Measurements from ENCODE around the gene LRPAP1. TPM values are rescaled to one million over a fixed set of nuclear protein-coding genes. Genes with fewer than 3 reads are reported as not detected.

LRPAP1 gene
- total and polyA plus RNA-seq, 2 donors (not counting 1 experiment from before 2014, with no cell fraction given) = 64.6 to 86.8 TPM

- no peak overlapping the region for H2AFZ ChIP-seq (ENCODE audit: insufficient read depth, low read depth, low read length, poor library complexity, severe bottlenecking)
- ATAC-seq (ENCODE audit: low read depth) (no peak), DNase-seq (no peak)
- H3K4me3 ChIP-seq (ENCODE audit: control extremely low read depth in 1 of 5, extremely low read depth in 1 of 5, insufficient read depth in 1 of 5, low read depth in 2 of 5, low read length in 4 of 5) = no peak overlapping the region
- Mint-ChIP-seq H3K4me3 (no peak overlapping the region), H3K9me3 (ENCODE audit: insufficient read depth) (no peaks in the 10 kb centered on the region), H3K4me1 (peaks cover 1% of the 10 kb centered on the region), H3K27me3 (no peaks in the 10 kb centered on the region), H3K27ac (peak overlapping the region; percentile 34)
- peaks cover 10% of the 10 kb centered on the region for H3K79me2 ChIP-seq (ENCODE audit: control insufficient read depth, insufficient read depth, low read length)
- no peaks in the 10 kb centered on the region for H3K9me3 ChIP-seq (ENCODE audit: control extremely low read depth in 1 of 3, control insufficient read depth in 2 of 3, insufficient read depth in 1 of 3, low read length in 2 of 3)
- no peak overlapping the region for H3K4me2 ChIP-seq (replicated peaks; ENCODE audit: low read depth, low read length, poor library complexity, severe bottlenecking)
- no peaks in the 10 kb centered on the region for H3K27me3 ChIP-seq (replicated peaks in 1 of 4; ENCODE audit: control extremely low read depth in 1 of 4, control insufficient read depth in 3 of 4, insufficient read depth in 4 of 4, low read length in 3 of 4)
- POLR2A ChIA-PET = no interaction called here
- no peak overlapping the region for H3K27ac ChIP-seq (ENCODE audit: low read length in 2 of 2)
- H3K4me1 ChIP-seq (ENCODE audit: control insufficient read depth in 2 of 2, insufficient read depth in 2 of 2, low read length in 2 of 2) = no peaks in the 10 kb centered on the region
- H4K20me1 ChIP-seq (ENCODE audit: control insufficient read depth, insufficient read depth, low read length, poor library complexity, severe bottlenecking) = peaks cover 52% of the 10 kb centered on the region
- H3K9ac ChIP-seq (ENCODE audit: low read length) = no peak overlapping the region
- TF ChIP-seq CTCF (IDR thresholded peaks at IDR 0.05) (no peak), EZH2 (IDR thresholded peaks at IDR 0.05; ENCODE audit: borderline replicate concordance, insufficient read depth, low read depth, low read length, poor library complexity, severe bottlenecking) (no peak)
- intact Hi-C loops (cut with micrococcal nuclease) = no loop called here
- 89% methylated on average over 16 of the region's 24 CpGs for WGBS (ENCODE audit: insufficient coverage)
- peaks cover 0 to 22% of the 10 kb centered on the region in 2 experiments for H3K36me3 ChIP-seq (replicated peaks in 1 of 2; ENCODE audit: control extremely low read depth in 1 of 2, control insufficient read depth in 1 of 2, extremely low read depth in 1 of 2, insufficient read depth in 2 of 2, low read length in 1 of 2)
- CTCF ChIA-PET = no interaction called here
Observed at GRCh38 chr4:3501126-3501824, 30.9 kb downstream of the LRPAP1 start.

- H4K20me1 ChIP-seq (ENCODE audit: control insufficient read depth, insufficient read depth, low read length, poor library complexity, severe bottlenecking) = peaks cover 48% of the 10 kb centered on the region
- no peaks in the 10 kb centered on the region for H3K9me3 Mint-ChIP-seq (ENCODE audit: insufficient read depth)
- CTCF ChIA-PET = no interaction called here
- ATAC-seq (ENCODE audit: low read depth) = no peak
- H3K4me3 Mint-ChIP-seq = no peak overlapping the region
- H3K4me1 Mint-ChIP-seq = peaks cover 1% of the 10 kb centered on the region
- H3K36me3 ChIP-seq (replicated peaks in 1 of 2; ENCODE audit: control extremely low read depth in 1 of 2, control insufficient read depth in 1 of 2, extremely low read depth in 1 of 2, insufficient read depth in 2 of 2, low read length in 1 of 2) = peaks cover 0 to 22% of the 10 kb centered on the region in 2 experiments
- H3K27me3 ChIP-seq (replicated peaks in 1 of 4; ENCODE audit: control extremely low read depth in 1 of 4, control insufficient read depth in 3 of 4, insufficient read depth in 4 of 4, low read length in 3 of 4) = no peaks in the 10 kb centered on the region
- POLR2A ChIA-PET = no interaction called here
- TF ChIP-seq CTCF (IDR thresholded peaks at IDR 0.05) = no peak
- TF ChIP-seq EZH2 (IDR thresholded peaks at IDR 0.05; ENCODE audit: borderline replicate concordance, insufficient read depth, low read depth, low read length, poor library complexity, severe bottlenecking) = no peak
- H3K4me2 ChIP-seq (replicated peaks; ENCODE audit: low read depth, low read length, poor library complexity, severe bottlenecking) = no peak overlapping the region
- no peak overlapping the region for H3K27ac Mint-ChIP-seq
- no peak overlapping the region for H3K4me3 ChIP-seq (ENCODE audit: control extremely low read depth in 1 of 5, extremely low read depth in 1 of 5, insufficient read depth in 1 of 5, low read depth in 2 of 5, low read length in 4 of 5)
- intact Hi-C loops (cut with micrococcal nuclease) = no loop called here
- no peak overlapping the region for H2AFZ ChIP-seq (ENCODE audit: insufficient read depth, low read depth, low read length, poor library complexity, severe bottlenecking)
- no peaks in the 10 kb centered on the region for H3K9me3 ChIP-seq (ENCODE audit: control extremely low read depth in 1 of 3, control insufficient read depth in 2 of 3, insufficient read depth in 1 of 3, low read length in 2 of 3)
- 89% methylated on average over 29 of the region's 29 CpGs for WGBS (ENCODE audit: insufficient coverage)
- H3K79me2 ChIP-seq (ENCODE audit: control insufficient read depth, insufficient read depth, low read length) = peaks cover 4% of the 10 kb centered on the region
- no peak overlapping the region for H3K9ac ChIP-seq (ENCODE audit: low read length)
- no peak for DNase-seq
- H3K27ac ChIP-seq (ENCODE audit: low read length in 2 of 2) = no peak overlapping the region
- no peaks in the 10 kb centered on the region for H3K27me3 Mint-ChIP-seq
- no peaks in the 10 kb centered on the region for H3K4me1 ChIP-seq (ENCODE audit: control insufficient read depth in 2 of 2, insufficient read depth in 2 of 2, low read length in 2 of 2)
Observed at GRCh38 chr4:3500634-3501101, 31.6 kb downstream of the LRPAP1 start.
